ENCODE measurements around the gene DTX3L.

DNA sequence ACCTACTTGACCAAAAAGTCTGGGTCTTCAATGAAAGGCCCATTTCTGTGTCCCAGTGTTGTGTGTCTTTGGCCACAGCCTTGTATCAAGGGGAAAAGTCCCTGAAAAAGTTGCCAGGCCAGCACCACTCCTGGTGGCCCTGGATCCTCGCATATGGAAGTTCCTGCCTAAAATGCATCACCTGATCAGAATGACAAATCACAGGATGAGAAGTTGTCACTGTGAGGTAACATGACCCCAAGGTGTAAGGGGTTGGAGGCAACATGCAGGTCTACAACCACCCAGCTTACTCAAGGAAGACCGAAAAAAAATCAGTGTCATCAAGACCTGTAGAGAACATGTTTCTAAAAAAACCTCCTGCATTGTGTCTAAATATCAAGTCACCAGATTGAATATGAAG is 38.9 kb downstream of the DTX3L start:
- no peak for TF ChIP-seq CTCF (conservative IDR thresholded peaks at IDR 0.05; ENCODE audit: low read depth, low read length)
- no peak for TF ChIP-seq EZH2phosphoT487 (IDR thresholded peaks at IDR 0.05; ENCODE audit: borderline replicate concordance, low read length)
- TF ChIP-seq EZH2 (IDR thresholded peaks at IDR 0.05; ENCODE audit: low read length, unreplicated experiment): no peak

Data from PC-3 (cell line).